GM12878 (cell line): Measurements from ENCODE around the gene CWC25. TPM values are rescaled to one million over a fixed set of nuclear protein-coding genes. Genes with fewer than 3 reads are reported as not detected.

Experiments
- DPF2 ChIP-seq: fragments of 450-650 bp; IDR thresholded peaks from 2 replicates; pipeline ENCODE4 v1.6.1; 2017; ENCODE audit warnings: mild to moderate bottlenecking
- NBN ChIP-seq: fragments of 450-650 bp; IDR thresholded peaks from 2 replicates; pipeline ENCODE4 v1.6.1; 2016
- NR2C1 ChIP-seq: fragments of 450-650 bp; IDR thresholded peaks from 2 replicates; pipeline ENCODE4 v1.6.1; 2017; ENCODE audit warnings: antibody characterized with exemption, mild to moderate bottlenecking, moderate library complexity
- RUNX3 ChIP-seq: IDR thresholded peaks from 2 replicates; pipeline ENCODE4 v1.6.1; 2012; ENCODE audit warnings: low read length, inconsistent platforms
- SIN3A ChIP-seq: IDR thresholded peaks from 2 replicates; pipeline ENCODE4 v1.6.1; 2012; ENCODE audit warnings: low read depth, low read length, improper control_type of control experiment
- SMAD1 ChIP-seq: fragments of 450-650 bp; IDR thresholded peaks from 2 replicates; pipeline ENCODE4 v1.6.1; 2018; ENCODE audit warnings: mild to moderate bottlenecking, low read depth; ENCODE audit not compliant: partially characterized antibody
- SMARCA5 ChIP-seq: fragments of 450-650 bp; IDR thresholded peaks from 2 replicates; pipeline ENCODE4 v1.6.1; 2017; ENCODE audit warnings: mild to moderate bottlenecking
- SRF ChIP-seq, 2 experiments: IDR thresholded peaks; 2 replicates each; pipeline ENCODE4 v1.6.1; 2011; ENCODE audit warnings: low read depth in 2 of 2, low read length in 2 of 2, mild to moderate bottlenecking in 1 of 2, moderate library complexity in 1 of 2
- polyA plus RNA-seq, 11 experiments: library from polyadenylated mRNA; depleted of rRNA in 4 of 11; unstranded in 6 of 11; stranded (reverse) in 5 of 11; fragments of >200 nt; fragmentation: Nextera tagmentation in 4 of 11; fragmentation: Illumina TruSeq in 1 of 11; extraction: Ambion mirVana in 4 of 11; extraction: Trizol in 1 of 11; gene quantifications; 1 replicate in 1 of 11; 2 replicates in 10 of 11; pipeline versions ENCODE4 v1.2.1 to v1.2.3, GENCODE V29; 2011 to 2016; ENCODE audit warnings: inconsistent platforms in 2 of 11, missing spikeins in 2 of 11, low read depth in 1 of 11
- total RNA-seq, 4 experiments: library from RNA; depleted of rRNA in 3 of 4; stranded (reverse); fragments of >200 nt in 3 of 4; fragmentation: Illumina TruSeq in 1 of 4; extraction: Trizol in 1 of 4; gene quantifications; 2 replicates each; pipeline versions ENCODE4 v1.2.1 to v1.2.3, GENCODE V29; 2013 to 2021
- TF ChIP-seq, protein P1 (sequence below): fragments of 450-650 bp; formaldehyde crosslinking; IDR thresholded peaks from 2 replicates; pipeline ENCODE4 v1.4.0; 2022; ENCODE audit warnings: mild to moderate bottlenecking, moderate library complexity

Gene CWC25
- total and polyA plus RNA-seq, 10 of the 15 experiments (the other 5 are each of a cell fraction or from before 2014, with no cell fraction given) = 14.7 to 29.7 (median 22.9) TPM

GRCh38 chr17:38867968-38868816 is 43.1 kb upstream of the CWC25 start (continued):
- TF ChIP-seq, protein P1, sequence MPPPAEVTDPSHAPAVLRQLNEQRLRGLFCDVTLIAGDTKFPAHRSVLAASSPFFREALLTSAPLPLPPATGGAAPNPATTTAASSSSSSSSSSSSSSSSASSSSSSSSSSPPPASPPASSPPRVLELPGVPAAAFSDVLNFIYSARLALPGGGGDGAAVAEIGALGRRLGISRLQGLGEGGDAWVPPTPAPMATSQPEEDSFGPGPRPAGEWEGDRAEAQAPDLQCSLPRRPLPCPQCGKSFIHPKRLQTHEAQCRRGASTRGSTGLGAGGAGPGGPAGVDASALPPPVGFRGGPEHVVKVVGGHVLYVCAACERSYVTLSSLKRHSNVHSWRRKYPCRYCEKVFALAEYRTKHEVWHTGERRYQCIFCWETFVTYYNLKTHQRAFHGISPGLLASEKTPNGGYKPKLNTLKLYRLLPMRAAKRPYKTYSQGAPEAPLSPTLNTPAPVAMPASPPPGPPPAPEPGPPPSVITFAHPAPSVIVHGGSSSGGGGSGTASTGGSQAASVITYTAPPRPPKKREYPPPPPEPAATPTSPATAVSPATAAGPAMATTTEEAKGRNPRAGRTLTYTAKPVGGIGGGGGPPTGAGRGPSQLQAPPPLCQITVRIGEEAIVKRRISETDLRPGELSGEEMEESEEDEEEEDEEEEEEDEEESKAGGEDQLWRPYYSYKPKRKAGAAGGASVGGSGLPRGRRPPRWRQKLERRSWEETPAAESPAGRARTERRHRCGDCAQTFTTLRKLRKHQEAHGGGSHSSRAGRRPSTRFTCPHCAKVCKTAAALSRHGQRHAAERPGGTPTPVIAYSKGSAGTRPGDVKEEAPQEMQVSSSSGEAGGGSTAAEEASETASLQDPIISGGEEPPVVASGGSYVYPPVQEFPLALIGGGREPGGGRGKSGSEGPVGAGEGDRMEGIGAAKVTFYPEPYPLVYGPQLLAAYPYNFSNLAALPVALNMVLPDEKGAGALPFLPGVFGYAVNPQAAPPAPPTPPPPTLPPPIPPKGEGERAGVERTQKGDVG (CRISPR knock-in tag) = no peak
- TF ChIP-seq DPF2 (no peak; the same call in 1 of the 2 replicates), SRF (IDR thresholded peaks at IDR 0.05; ENCODE audit: low read depth in 2 of 2, low read length in 2 of 2) (0 out of 4 replicates have a peak, but pooled peaks of 1 of the 2 experiments have one; percentile 48), NR2C1 (peak; percentile 51; the same call in 1 of the 2 replicates), RUNX3 (peak; percentile 17; the same call in 1 of the 2 replicates), SIN3A (no peak), SMAD1 (no peak), NBN (no peak), SMARCA5 (peak; percentile 66; the same call in 1 of the 2 replicates)
